Tracheal epithelial cell (primary cell): ENCODE measurements around the gene MGST2. TPM values are rescaled to one million over a fixed set of nuclear protein-coding genes. Genes with fewer than 3 reads are reported as not detected.

Source experiments
- total RNA-seq: library from RNA; depleted of rRNA; stranded (reverse); fragments of >200 nt; gene quantifications from 2 replicates; pipeline ENCODE4 v1.2.1, GENCODE V29; 2014

The MGST2 gene
- 28.4 and 61.4 TPM in 2 replicates for total RNA-seq

GRCh38 chr4:139665690-139666529 is at the start of gene MGST2:
Gene MGST2 (plus strand): TSS chr4:139665819. CDS start chr4:139666020, 201 bp downstream.

Other genes starting within 250 kb of the MGST2 start
- gene RAB33B, start 211.7 kb upstream of the MGST2 start, total RNA-seq, result 8.7 and 10.4 TPM in 2 replicates
- gene SETD7, start 109.6 kb upstream of the MGST2 start, total RNA-seq, result 41.0 and 49.0 TPM in 2 replicates